Parietal lobe (tissue), 2 donors: Measurements from ENCODE around the gene KRT79. TPM values are rescaled to one million over a fixed set of nuclear protein-coding genes. Genes with fewer than 3 reads are reported as not detected.

ENCODE experiments used
- small RNA-seq: library from RNA; depleted of rRNA; stranded (forward); fragments of <200 nt; gene quantifications from one replicate; pipeline ENCODE3, GENCODE V24; 2014; ENCODE audit warnings: low replicate concordance
- total RNA-seq: library from RNA; depleted of rRNA; stranded (reverse); fragments of >200 nt; gene quantifications from one replicate; pipeline ENCODE4 v1.2.3, GENCODE V29; 2014

Gene KRT79
- total RNA-seq = not detected

DNA sequence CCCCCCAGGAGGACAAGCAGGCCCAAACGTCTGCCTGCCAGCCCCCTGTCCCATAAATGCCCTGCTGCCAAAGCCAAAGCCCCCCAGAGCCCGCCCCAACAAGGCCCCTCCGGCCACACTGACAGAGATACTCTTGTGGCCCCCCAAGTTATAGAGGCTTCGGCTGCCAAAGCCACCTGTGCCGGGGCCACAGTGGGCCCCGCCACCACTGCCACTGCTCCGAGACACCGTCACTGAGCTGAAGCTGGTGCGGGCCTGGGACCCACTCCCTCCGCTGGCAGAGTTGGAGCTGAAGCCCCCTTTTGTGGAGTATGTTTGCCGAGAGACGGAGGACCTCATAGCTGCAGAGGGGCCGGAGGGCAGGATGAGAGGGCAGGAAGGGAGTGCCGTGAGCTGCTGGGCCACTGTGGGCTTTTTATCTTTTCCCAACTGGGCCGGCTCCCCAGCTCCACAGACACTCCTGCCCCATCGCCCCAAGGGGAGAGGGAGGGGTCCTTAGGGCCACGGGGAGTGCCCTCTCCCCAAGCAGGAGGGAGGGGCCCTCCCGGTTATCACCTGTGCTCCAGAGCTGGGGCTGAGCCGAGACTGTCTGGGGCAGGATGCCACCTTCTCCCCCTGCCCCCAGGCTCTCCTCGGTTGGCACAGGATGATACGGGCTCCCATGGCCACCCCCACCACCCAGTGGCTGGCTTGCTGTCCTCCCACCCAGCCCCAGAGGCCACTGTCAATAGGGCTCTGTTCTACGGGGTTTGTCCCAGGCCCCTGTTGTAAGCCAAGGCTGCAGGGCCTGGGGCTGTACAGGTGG lies at the start of gene KRT79:
KRT79 (minus strand) TSS at position 390 of the 805 bp plus-strand sequence; CDS start at position 339, 51 bp downstream.

GRCh38 chr12:52848661-52849255 lies 14.6 kb upstream of the KRT79 start, which contains the start of gene KRT78:
TSS of gene KRT78 (minus strand) at chr12:52848994. CDS start at chr12:52848930, 64 bp downstream.

GRCh38 chr12:52813885-52814709 lies 20.0 kb downstream of the KRT79 start, which contains the start of gene KRT4:
TSS of gene KRT4 (minus strand) at chr12:52814116. CDS start at chr12:52814058, 58 bp downstream.

DNA sequence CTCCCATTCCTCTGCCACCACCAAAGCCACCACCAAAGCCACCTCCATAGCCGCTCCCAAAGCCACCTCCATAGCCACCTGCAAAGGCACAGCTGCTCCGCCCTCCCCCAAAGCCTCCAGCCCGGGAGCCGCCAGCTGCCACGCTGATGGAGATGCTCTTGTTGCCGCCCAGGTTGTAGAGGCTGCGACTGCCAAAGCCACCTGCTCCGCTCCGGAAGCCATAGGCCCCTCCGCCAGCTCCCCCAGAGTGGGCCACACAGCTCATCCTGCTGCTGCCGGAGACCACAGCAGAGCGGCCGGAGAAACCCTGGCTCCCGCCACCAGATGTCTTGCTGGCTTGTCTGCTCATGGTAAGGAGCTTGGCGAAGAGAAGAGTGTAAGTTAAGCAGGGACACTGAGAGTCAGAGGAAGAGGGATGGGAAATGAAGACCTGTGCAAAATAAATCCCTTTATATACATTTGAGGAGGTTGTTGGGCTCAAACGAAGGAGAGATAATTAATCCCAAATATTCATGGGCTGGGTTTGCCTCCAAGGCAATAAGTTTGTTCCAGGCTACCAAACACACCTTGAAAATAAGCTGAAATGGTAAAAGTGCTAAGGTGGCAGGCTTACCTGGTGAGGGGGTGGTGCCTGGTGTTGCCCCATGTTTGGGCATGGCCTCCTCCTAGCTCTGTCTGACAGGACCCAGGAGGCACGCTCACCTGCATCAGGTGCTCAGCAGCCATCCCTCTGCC lies 38.2 kb downstream of the KRT79 start, which contains the start of gene KRT3:
KRT3 (minus strand) TSS at position 424 of the 735 bp plus-strand sequence; CDS start at position 349, 75 bp downstream.

DNA sequence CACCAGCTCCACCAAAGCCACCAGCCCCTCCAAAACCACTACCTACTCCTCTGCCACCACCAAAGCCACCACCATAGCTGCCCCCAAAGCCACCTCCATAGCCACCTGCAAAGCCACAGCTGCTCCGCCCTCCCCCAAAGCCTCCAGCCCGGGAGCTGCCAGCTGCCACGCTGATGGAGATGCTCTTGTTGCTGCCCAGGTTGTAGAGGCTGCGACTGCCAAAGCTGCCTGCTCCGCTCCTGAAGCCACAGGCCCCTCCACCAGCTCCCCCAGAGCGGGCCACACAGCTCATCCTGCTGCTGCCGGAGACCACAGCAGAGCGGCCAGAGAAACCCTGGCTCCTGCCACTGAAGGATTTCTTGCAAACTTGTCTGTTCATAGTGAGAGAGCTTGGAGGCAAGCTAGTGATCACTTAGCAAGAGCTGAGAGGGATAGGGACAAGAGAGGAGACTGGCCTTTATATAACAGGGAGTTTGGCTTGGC lies 57.2 kb downstream of the KRT79 start, which contains the start of gene KRT76:
KRT76 (minus strand) TSS at position 433 of the 483 bp plus-strand sequence; CDS start at position 379, 54 bp downstream.

Small RNAs within 50 kb of the gene (small RNA-seq; reads per million reads assigned to genes)
- gene AC107016.2 = not detected

Other genes starting within 250 kb of the KRT79 start
- gene KRT72, start 232.8 kb downstream of the KRT79 start, total RNA-seq = not detected
- not detected for gene KRT73, start 215.8 kb downstream of the KRT79 start, total RNA-seq
- not detected for gene KRT2, start 182.1 kb downstream of the KRT79 start, total RNA-seq
- 0.31 TPM for gene KRT1, start 153.9 kb downstream of the KRT79 start, total RNA-seq
- gene KRT77, start 130.8 kb downstream of the KRT79 start, total RNA-seq = not detected
- not detected for gene KRT76, start 57.0 kb downstream of the KRT79 start, total RNA-seq
- not detected for gene KRT3, start 38.2 kb downstream of the KRT79 start, total RNA-seq
- not detected for gene KRT4, start 20.2 kb downstream of the KRT79 start, total RNA-seq
- not detected for gene KRT78, start 14.7 kb upstream of the KRT79 start, total RNA-seq
- not detected for gene KRT8, start 70.8 kb upstream of the KRT79 start, total RNA-seq
- 1.3 TPM for gene KRT18, start 114.8 kb upstream of the KRT79 start, total RNA-seq
- 763 TPM for gene EIF4B, start 172.1 kb upstream of the KRT79 start, total RNA-seq
- 31.6 TPM for gene TNS2, start 215.8 kb upstream of the KRT79 start, total RNA-seq
- gene SPRYD3, start 245.1 kb upstream of the KRT79 start, total RNA-seq = 24.1 TPM